A673 (cell line): ENCODE data around the gene MPEG1. TPM values are rescaled to one million over a fixed set of nuclear protein-coding genes. Genes with fewer than 3 reads are reported as not detected.

Experiments
- BruUV-seq: library from RNA; stranded (reverse); fragments of 400-500 nt; replicated peaks from 2 replicates; lab custom pipeline; 2021; lab: Mats Ljungman, UMichigan
- CTCF ChIA-PET: fragments of 300-600 bp; sonication (Branson Sonifier 250); formaldehyde crosslinking; loops from one replicate; lab custom pipeline; 2022; ENCODE audit warnings: antibody characterized with exemption; lab: Charles Lee
- POLR2A ChIA-PET: fragments of 300-600 bp; sonication (Branson Sonifier 250); formaldehyde crosslinking; loops from one replicate; lab custom pipeline; 2022; ENCODE audit warnings: antibody characterized with exemption; ENCODE audit not compliant: low non-redundant PET; lab: Charles Lee
- DNase-seq: peaks from one replicate; pipeline ENCODE4 v3.0.0-alpha.2; 2015; ENCODE audit warnings: low spot score
- H3K27ac ChIP-seq: fragments of 200-600 bp; sonication (generic); 2 replicates; pipeline ENCODE4 v1.5.1; 2016; ENCODE audit warnings: mixed run types, low read depth, mild to moderate bottlenecking, mixed read lengths, antibody characterized with exemption, low read length; ENCODE audit not compliant: poor library complexity, severe bottlenecking
- H3K27me3 ChIP-seq: fragments of 200-600 bp; sonication (generic); replicated peaks from 2 replicates; pipeline ENCODE4 v1.6.1; 2017; ENCODE audit warnings: mixed run types, low read depth, mild to moderate bottlenecking, mixed read lengths, antibody characterized with exemption, low read length; ENCODE audit not compliant: insufficient read depth, poor library complexity
- H3K36me3 ChIP-seq: fragments of 200-600 bp; sonication (generic); 2 replicates; pipeline ENCODE4 v1.6.1; 2016; ENCODE audit warnings: mixed run types, mild to moderate bottlenecking, mixed read lengths, antibody characterized with exemption, low read length; ENCODE audit not compliant: insufficient read depth, poor library complexity, severe bottlenecking
- H3K4me1 ChIP-seq: fragments of 200-600 bp; sonication (generic); 2 replicates; pipeline ENCODE4 v1.6.1; 2017; ENCODE audit warnings: mixed run types, mild to moderate bottlenecking, mixed read lengths, antibody characterized with exemption, low read length; ENCODE audit not compliant: insufficient read depth, poor library complexity, severe bottlenecking
- H3K4me3 ChIP-seq: fragments of 200-600 bp; sonication (generic); 2 replicates; pipeline ENCODE4 v1.5.1; 2016; ENCODE audit warnings: low read depth, mixed run types, mild to moderate bottlenecking, mixed read lengths, low read length; ENCODE audit not compliant: poor library complexity, severe bottlenecking
- H3K9me3 ChIP-seq: fragments of 200-600 bp; sonication (generic); 2 replicates; pipeline ENCODE4 v1.6.1; 2016; ENCODE audit warnings: mixed run types, low read depth, mild to moderate bottlenecking, mixed read lengths, antibody characterized with exemption, low read length; ENCODE audit not compliant: poor library complexity, severe bottlenecking
- EZH2 ChIP-seq: fragments of 200-600 bp; sonication (generic); IDR thresholded peaks from 2 replicates; pipeline ENCODE4 v1.6.1; 2017; ENCODE audit warnings: borderline replicate concordance, low read depth, mild to moderate bottlenecking, mixed read lengths, antibody characterized with exemption, low read length; ENCODE audit not compliant: poor library complexity, severe bottlenecking
- intact Hi-C: fragments of 100-400 bp; cut with micrococcal nuclease; formaldehyde crosslinking; loops from one replicate; pipeline ENCODE4 v1.10.0; 2022; ENCODE audit not compliant: unreplicated experiment
- total RNA-seq: library from RNA; stranded (reverse); gene quantifications from 2 replicates; pipeline ENCODE4 v1.2.3, GENCODE V29; 2021
- TF ChIP-seq, protein P1 (sequence below): fragments of 300-800, 200-600 bp; sonication (generic); conservative IDR thresholded peaks from 2 replicates; pipeline ENCODE4 v1.5.1; 2017; ENCODE audit warnings: low read depth, mild to moderate bottlenecking, antibody characterized with exemption, low read length, moderate library complexity, mixed read lengths

Gene MPEG1
- total RNA-seq, 1 experiment from 2014 or later, result not detected

DNA sequence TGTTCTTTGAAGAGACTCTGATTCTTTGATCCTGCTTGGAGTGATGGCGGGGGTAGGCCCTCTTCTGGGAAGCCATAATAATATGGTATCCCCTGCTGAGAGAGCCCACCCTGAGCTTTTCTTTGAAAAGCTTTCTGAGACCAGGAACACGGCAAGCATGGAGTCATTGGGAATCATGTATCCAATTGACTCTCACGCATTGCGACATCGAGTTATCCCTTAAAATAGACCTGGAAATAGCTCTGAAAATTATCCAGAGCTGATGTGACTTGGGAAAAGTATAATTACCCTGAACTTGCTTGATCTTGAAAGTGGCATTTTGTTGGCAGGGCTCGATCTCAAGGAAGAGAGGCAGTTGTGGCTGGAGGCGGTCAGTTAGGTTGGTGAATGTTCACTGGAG is 36.8 kb upstream of the MPEG1 start:
- CTCF ChIA-PET, result no interaction called here
- no peak overlapping the region for H3K4me3 ChIP-seq
- intact Hi-C loops, result no loop called here
- H3K27ac ChIP-seq, result no peak overlapping the region
- no peaks in the 10 kb centered on the region for H3K27me3 ChIP-seq
- POLR2A ChIA-PET, result no interaction called here
- TF ChIP-seq EZH2, result no peak
- TF ChIP-seq, protein P1, sequence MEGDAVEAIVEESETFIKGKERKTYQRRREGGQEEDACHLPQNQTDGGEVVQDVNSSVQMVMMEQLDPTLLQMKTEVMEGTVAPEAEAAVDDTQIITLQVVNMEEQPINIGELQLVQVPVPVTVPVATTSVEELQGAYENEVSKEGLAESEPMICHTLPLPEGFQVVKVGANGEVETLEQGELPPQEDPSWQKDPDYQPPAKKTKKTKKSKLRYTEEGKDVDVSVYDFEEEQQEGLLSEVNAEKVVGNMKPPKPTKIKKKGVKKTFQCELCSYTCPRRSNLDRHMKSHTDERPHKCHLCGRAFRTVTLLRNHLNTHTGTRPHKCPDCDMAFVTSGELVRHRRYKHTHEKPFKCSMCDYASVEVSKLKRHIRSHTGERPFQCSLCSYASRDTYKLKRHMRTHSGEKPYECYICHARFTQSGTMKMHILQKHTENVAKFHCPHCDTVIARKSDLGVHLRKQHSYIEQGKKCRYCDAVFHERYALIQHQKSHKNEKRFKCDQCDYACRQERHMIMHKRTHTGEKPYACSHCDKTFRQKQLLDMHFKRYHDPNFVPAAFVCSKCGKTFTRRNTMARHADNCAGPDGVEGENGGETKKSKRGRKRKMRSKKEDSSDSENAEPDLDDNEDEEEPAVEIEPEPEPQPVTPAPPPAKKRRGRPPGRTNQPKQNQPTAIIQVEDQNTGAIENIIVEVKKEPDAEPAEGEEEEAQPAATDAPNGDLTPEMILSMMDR, result no peak
- no peaks in the 10 kb centered on the region for H3K9me3 ChIP-seq
- no peaks in the 10 kb centered on the region for H3K4me1 ChIP-seq
- BruUV-seq, result no TSS peak
- DNase-seq, result no peak
- H3K36me3 ChIP-seq, result no peaks in the 10 kb centered on the region

DNA sequence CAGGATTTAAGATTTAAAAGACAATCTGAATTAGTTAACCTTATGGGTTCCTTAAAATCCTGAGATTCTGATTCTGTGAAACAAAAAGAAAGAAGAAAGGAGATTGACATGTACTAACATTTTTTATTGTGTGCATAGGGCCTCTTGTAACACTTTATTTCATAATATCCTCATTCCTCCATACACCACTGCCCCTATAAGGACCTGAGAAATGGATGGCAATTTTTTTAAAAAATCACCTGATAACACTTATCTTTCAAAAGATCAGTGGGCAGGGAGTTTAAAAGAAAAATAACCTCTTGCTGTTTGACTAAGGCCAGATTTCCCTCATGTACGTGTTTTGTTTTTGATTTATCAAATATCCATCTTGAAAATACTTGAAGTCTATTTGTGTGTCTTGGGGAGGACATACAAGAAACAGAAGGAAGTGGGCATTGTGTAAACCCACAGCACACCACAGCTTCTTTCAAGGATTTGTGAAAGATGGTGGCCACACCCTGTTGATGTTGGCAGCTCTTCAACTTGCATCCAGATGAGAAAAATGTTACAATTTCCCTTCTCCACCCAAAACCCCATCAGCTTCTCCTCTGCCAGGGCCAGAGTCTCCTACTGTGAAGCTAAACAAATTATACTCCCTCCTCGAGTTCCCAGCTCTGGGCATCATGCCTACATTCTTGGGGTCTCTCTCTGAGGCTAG is 35.0 kb upstream of the MPEG1 start:
- intact Hi-C loops, result no loop called here
- ChIA-PET POLR2A (no interaction called here), CTCF (no interaction called here)
- H3K4me3 ChIP-seq, result no peak overlapping the region
- H3K36me3 ChIP-seq, result no peaks in the 10 kb centered on the region
- no peaks in the 10 kb centered on the region for H3K4me1 ChIP-seq
- H3K9me3 ChIP-seq, result no peaks in the 10 kb centered on the region
- BruUV-seq, result no TSS peak
- TF ChIP-seq, protein P1, result no peak
- TF ChIP-seq EZH2, result no peak
- no peak overlapping the region for H3K27ac ChIP-seq
- DNase-seq, result peak; percentile 74
- H3K27me3 ChIP-seq, result no peaks in the 10 kb centered on the region

DNA sequence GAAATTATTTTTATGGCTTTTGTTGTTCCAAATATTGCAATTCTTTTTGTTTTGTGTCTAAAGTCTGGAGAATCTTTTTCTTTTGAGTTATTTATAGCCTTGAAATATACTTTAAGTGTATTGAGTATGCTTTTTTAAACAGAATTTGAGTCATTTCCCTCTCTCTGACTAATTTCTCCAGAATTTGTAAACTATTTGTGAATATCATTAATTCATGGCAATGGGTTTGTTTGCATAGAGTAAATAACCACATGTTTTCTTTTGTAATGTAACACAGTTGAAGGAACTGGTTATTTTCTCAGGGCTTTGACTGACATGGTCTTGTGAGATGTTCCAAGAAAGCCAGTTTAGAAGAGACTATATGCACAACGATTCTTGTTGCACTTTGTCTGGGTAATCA is 30.9 kb upstream of the MPEG1 start:
- Histone ChIP-seq H3K4me1 (no peaks in the 10 kb centered on the region), H3K9me3 (peaks cover 11% of the 10 kb centered on the region), H3K27me3 (no peaks in the 10 kb centered on the region), H3K4me3 (no peak overlapping the region), H3K27ac (no peak overlapping the region), H3K36me3 (no peaks in the 10 kb centered on the region)
- no TSS peak for BruUV-seq
- CTCF ChIA-PET, result no interaction called here
- intact Hi-C loops, result no loop called here
- no peak for DNase-seq
- POLR2A ChIA-PET, result no interaction called here
- no peak for TF ChIP-seq EZH2
- TF ChIP-seq, protein P1, result no peak
